Ascending aorta (tissue), 2 donors: ENCODE results near the gene DAAM2. TPM values are rescaled to one million over a fixed set of nuclear protein-coding genes. Genes with fewer than 3 reads are reported as not detected.

Source experiments
- DNase-seq, 2 donors: peaks; one replicate each; pipeline ENCODE4 v3.0.0-alpha.2; 2019; ENCODE audit warnings: low spot score in 2 of 2
- H3K27ac ChIP-seq, 2 donors: fragments of 200-600 bp; sonication (generic); one replicate each; pipeline ENCODE4 v1.5.1; 2016 to 2017; ENCODE audit warnings: mild to moderate bottlenecking in 1 of 2
- H3K27me3 ChIP-seq: fragments of 200-600 bp; sonication (generic); one replicate; pipeline ENCODE4 v1.5.1; 2017
- H3K36me3 ChIP-seq, 2 donors: fragments of 200-600 bp; sonication (generic); one replicate each; pipeline ENCODE4 v1.5.1; 2016
- H3K4me1 ChIP-seq, 2 donors: fragments of 200-600 bp; sonication (generic); one replicate each; pipeline ENCODE4 v1.5.1; 2016 to 2017; ENCODE audit warnings: mild to moderate bottlenecking in 1 of 2
- H3K4me3 ChIP-seq, 2 donors: fragments of 200-600 bp; sonication (generic); one replicate each; pipeline ENCODE4 v1.5.1; 2016 to 2017; ENCODE audit warnings: mild to moderate bottlenecking in 1 of 2
- H3K9me3 ChIP-seq, 2 donors: fragments of 200-600 bp; sonication (generic); one replicate each; pipeline ENCODE4 v1.5.1; 2016
- intact Hi-C: fragments of 100-400 bp; cut with DNase I; formaldehyde crosslinking; loops from one replicate; pipeline ENCODE4 v1.15.1; 2023
- total RNA-seq: library from RNA; depleted of rRNA; stranded (reverse); fragments of >200 nt; gene quantifications from one replicate; pipeline ENCODE4 v1.1.0, GENCODE V29; 2016
- TF ChIP-seq, protein P1 (sequence below), 3 experiments: fragments of 200-600 bp in 2 of 3; fragments of 450-650 bp in 1 of 3; sonication (generic) in 2 of 3; IDR thresholded peaks; one replicate each; pipeline ENCODE4 v1.5.1; 2016 to 2019; ENCODE audit warnings: antibody characterized with exemption in 3 of 3, mild to moderate bottlenecking in 1 of 3, moderate library complexity in 1 of 3

The DAAM2 gene
- total RNA-seq, 1 donor from 2014 or later: 44.0 TPM

DNA sequence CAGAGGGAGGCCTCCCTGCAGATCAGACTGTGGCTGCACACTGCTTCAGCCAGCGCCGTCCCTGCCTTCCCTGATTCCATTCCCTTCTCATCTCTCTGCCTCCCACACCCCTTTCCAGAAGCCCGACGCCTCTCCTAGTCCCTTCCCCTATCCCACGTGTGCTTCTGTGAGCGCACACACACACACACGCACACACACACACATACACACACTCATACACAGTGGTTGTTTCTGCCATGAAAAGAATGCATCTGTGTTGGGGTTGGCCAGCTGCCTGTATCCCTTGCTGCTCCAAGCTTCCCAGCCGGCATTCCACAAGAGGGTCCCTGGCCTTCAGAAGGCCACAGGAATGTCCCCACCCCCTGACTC, 90.3 kb downstream of the DAAM2 start:
- peaks cover 16 to 19% of the 10 kb centered on the region in 2 donors for H3K36me3 ChIP-seq
- no peaks in the 10 kb centered on the region for H3K27me3 ChIP-seq
- no peaks in the 10 kb centered on the region for H3K9me3 ChIP-seq
- intact Hi-C loops: loop anchor here (2.0 to 10.0 kb wide), 3 partner anchors 46 to 538 kb away; no protein-coding TSS in a partner anchor
- DNase-seq: peak in 1 of 2 donors; percentile 90
- TF ChIP-seq, protein P1, sequence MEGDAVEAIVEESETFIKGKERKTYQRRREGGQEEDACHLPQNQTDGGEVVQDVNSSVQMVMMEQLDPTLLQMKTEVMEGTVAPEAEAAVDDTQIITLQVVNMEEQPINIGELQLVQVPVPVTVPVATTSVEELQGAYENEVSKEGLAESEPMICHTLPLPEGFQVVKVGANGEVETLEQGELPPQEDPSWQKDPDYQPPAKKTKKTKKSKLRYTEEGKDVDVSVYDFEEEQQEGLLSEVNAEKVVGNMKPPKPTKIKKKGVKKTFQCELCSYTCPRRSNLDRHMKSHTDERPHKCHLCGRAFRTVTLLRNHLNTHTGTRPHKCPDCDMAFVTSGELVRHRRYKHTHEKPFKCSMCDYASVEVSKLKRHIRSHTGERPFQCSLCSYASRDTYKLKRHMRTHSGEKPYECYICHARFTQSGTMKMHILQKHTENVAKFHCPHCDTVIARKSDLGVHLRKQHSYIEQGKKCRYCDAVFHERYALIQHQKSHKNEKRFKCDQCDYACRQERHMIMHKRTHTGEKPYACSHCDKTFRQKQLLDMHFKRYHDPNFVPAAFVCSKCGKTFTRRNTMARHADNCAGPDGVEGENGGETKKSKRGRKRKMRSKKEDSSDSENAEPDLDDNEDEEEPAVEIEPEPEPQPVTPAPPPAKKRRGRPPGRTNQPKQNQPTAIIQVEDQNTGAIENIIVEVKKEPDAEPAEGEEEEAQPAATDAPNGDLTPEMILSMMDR (IDR thresholded peaks at IDR 0.05): no peak
- H3K4me3 ChIP-seq: peak overlapping the region; percentile 22 to 23
- peak overlapping the region; percentile 90 to 95 for H3K27ac ChIP-seq
- H3K4me1 ChIP-seq: peaks cover 34 to 69% of the 10 kb centered on the region in 2 donors

- Histone ChIP-seq H3K9me3 (no peaks in the 10 kb centered on the region), H3K27me3 (no peaks in the 10 kb centered on the region), H3K4me3 (no peak overlapping the region), H3K4me1 (peaks cover 36 to 72% of the 10 kb centered on the region in 2 donors), H3K36me3 (no peaks in the 10 kb centered on the region), H3K27ac (peak overlapping the region; percentile 90 to 95)
- intact Hi-C loops: loop anchor here (5.0 to 10.0 kb wide), 4 partner anchors 32 to 540 kb away; partner anchors contain the start of gene KIF6
- TF ChIP-seq, protein P1 (IDR thresholded peaks at IDR 0.05): no peak
- no peak for DNase-seq
Observed at GRCh38 chr6:39884696-39885095, 92.5 kb downstream of the DAAM2 start.

- Histone ChIP-seq H3K9me3 (no peaks in the 10 kb centered on the region), H3K36me3 (no peaks in the 10 kb centered on the region), H3K4me3 (no peak overlapping the region), H3K27ac (peak overlapping the region; percentile 90 to 95), H3K4me1 (peaks cover 36 to 74% of the 10 kb centered on the region in 2 donors), H3K27me3 (no peaks in the 10 kb centered on the region)
- TF ChIP-seq, protein P1 (IDR thresholded peaks at IDR 0.05): no peak
- DNase-seq: no peak
- intact Hi-C loops: loop anchor here (5.0 to 10.0 kb wide), 4 partner anchors 33 to 541 kb away; partner anchors contain the start of gene KIF6
Observed at GRCh38 chr6:39885691-39886090, 93.5 kb downstream of the DAAM2 start.

- no peaks in the 10 kb centered on the region for H3K27me3 ChIP-seq
- TF ChIP-seq, protein P1 (IDR thresholded peaks at IDR 0.05): no peak
- peaks cover 29 to 65% of the 10 kb centered on the region in 2 donors for H3K4me1 ChIP-seq
- no peak overlapping the region for H3K4me3 ChIP-seq
- H3K9me3 ChIP-seq: no peaks in the 10 kb centered on the region
- peaks cover 0 to 8% of the 10 kb centered on the region in 2 donors for H3K36me3 ChIP-seq
- no peak for DNase-seq
- peak overlapping the region; percentile 90 to 95 for H3K27ac ChIP-seq
- intact Hi-C loops: loop anchor here (5.0 to 10.0 kb wide), 4 partner anchors 35 to 542 kb away; partner anchors contain the start of gene KIF6
Observed at GRCh38 chr6:39886871-39887270, 94.7 kb downstream of the DAAM2 start.

DNA sequence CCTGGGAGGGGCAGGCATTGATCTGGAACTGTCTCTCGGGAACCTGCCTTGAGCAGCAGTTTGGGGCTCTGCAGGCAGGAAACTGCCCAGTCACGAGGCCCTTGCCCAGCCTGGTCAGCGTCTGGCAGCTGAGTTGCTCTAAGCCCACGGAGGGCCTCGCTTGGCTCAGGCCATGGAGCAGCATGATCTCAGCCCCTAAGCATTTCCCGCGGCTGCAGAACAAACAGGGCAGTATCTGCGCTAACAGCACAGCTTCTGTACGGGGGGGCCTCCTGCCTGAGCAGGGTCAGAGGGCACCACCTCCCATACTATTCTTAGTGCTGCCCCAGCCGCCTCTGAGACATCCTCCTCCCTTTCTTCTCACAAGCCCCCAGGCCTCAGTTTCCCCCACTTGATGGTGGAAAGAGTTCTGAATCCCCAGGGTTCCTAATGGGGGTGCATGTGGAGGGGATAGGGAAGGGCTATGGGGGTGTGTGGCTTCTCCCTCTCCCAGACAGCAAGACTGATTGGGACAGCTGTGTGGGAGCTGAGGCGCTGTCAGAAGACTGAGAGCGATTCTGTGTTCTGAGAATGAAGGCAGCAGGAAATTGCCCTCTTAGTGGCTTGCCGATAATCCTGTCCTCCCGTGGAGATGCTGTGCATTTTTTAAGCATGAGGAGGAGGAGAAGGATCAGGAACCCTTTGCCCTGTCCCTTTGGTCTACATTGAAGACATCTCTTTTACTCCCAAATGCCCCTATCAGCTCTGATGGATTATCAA, 95.7 kb downstream of the DAAM2 start:
- intact Hi-C loops: loop anchor here (5.0 to 10.0 kb wide), 4 partner anchors 36 to 543 kb away; partner anchors contain the start of gene KIF6
- Histone ChIP-seq H3K27ac (peak overlapping the region; percentile 90 to 95), H3K36me3 (peaks cover 0 to 13% of the 10 kb centered on the region in 2 donors), H3K4me1 (peaks cover 22 to 62% of the 10 kb centered on the region in 2 donors), H3K27me3 (no peaks in the 10 kb centered on the region), H3K4me3 (peak overlapping the region in 1 of 2 donors; percentile 3), H3K9me3 (no peaks in the 10 kb centered on the region)
- DNase-seq: peak; percentile 67 to 96
- TF ChIP-seq, protein P1 (IDR thresholded peaks at IDR 0.05): no peak
